A673 (cell line): ENCODE data around the gene PRR23E. TPM values are rescaled to one million over a fixed set of nuclear protein-coding genes. Genes with fewer than 3 reads are reported as not detected.

Experiments used
- BruUV-seq: library from RNA; stranded (reverse); fragments of 400-500 nt; replicated peaks from 2 replicates; lab custom pipeline; 2021; lab: Mats Ljungman, UMichigan
- CTCF ChIA-PET: fragments of 300-600 bp; sonication (Branson Sonifier 250); formaldehyde crosslinking; loops from one replicate; lab custom pipeline; 2022; ENCODE audit warnings: antibody characterized with exemption; lab: Charles Lee
- POLR2A ChIA-PET: fragments of 300-600 bp; sonication (Branson Sonifier 250); formaldehyde crosslinking; loops from one replicate; lab custom pipeline; 2022; ENCODE audit warnings: antibody characterized with exemption; ENCODE audit not compliant: low non-redundant PET; lab: Charles Lee
- DNase-seq: peaks from one replicate; pipeline ENCODE4 v3.0.0-alpha.2; 2015; ENCODE audit warnings: low spot score
- H3K27ac ChIP-seq: fragments of 200-600 bp; sonication (generic); 2 replicates; pipeline ENCODE4 v1.5.1; 2016; ENCODE audit warnings: mixed run types, low read depth, mild to moderate bottlenecking, mixed read lengths, antibody characterized with exemption, low read length; ENCODE audit not compliant: poor library complexity, severe bottlenecking
- H3K27me3 ChIP-seq: fragments of 200-600 bp; sonication (generic); replicated peaks from 2 replicates; pipeline ENCODE4 v1.6.1; 2017; ENCODE audit warnings: mixed run types, low read depth, mild to moderate bottlenecking, mixed read lengths, antibody characterized with exemption, low read length; ENCODE audit not compliant: insufficient read depth, poor library complexity
- H3K36me3 ChIP-seq: fragments of 200-600 bp; sonication (generic); 2 replicates; pipeline ENCODE4 v1.6.1; 2016; ENCODE audit warnings: mixed run types, mild to moderate bottlenecking, mixed read lengths, antibody characterized with exemption, low read length; ENCODE audit not compliant: insufficient read depth, poor library complexity, severe bottlenecking
- H3K4me1 ChIP-seq: fragments of 200-600 bp; sonication (generic); 2 replicates; pipeline ENCODE4 v1.6.1; 2017; ENCODE audit warnings: mixed run types, mild to moderate bottlenecking, mixed read lengths, antibody characterized with exemption, low read length; ENCODE audit not compliant: insufficient read depth, poor library complexity, severe bottlenecking
- H3K4me3 ChIP-seq: fragments of 200-600 bp; sonication (generic); 2 replicates; pipeline ENCODE4 v1.5.1; 2016; ENCODE audit warnings: low read depth, mixed run types, mild to moderate bottlenecking, mixed read lengths, low read length; ENCODE audit not compliant: poor library complexity, severe bottlenecking
- H3K9me3 ChIP-seq: fragments of 200-600 bp; sonication (generic); 2 replicates; pipeline ENCODE4 v1.6.1; 2016; ENCODE audit warnings: mixed run types, low read depth, mild to moderate bottlenecking, mixed read lengths, antibody characterized with exemption, low read length; ENCODE audit not compliant: poor library complexity, severe bottlenecking
- CTCF ChIP-seq: fragments of 300-800, 200-600 bp; sonication (generic); conservative IDR thresholded peaks from 2 replicates; pipeline ENCODE4 v1.5.1; 2017; ENCODE audit warnings: low read depth, mild to moderate bottlenecking, antibody characterized with exemption, low read length, moderate library complexity, mixed read lengths
- EZH2 ChIP-seq: fragments of 200-600 bp; sonication (generic); IDR thresholded peaks from 2 replicates; pipeline ENCODE4 v1.6.1; 2017; ENCODE audit warnings: borderline replicate concordance, low read depth, mild to moderate bottlenecking, mixed read lengths, antibody characterized with exemption, low read length; ENCODE audit not compliant: poor library complexity, severe bottlenecking
- intact Hi-C: fragments of 100-400 bp; cut with micrococcal nuclease; formaldehyde crosslinking; loops from one replicate; pipeline ENCODE4 v1.10.0; 2022; ENCODE audit not compliant: unreplicated experiment
- total RNA-seq: library from RNA; stranded (reverse); gene quantifications from 2 replicates; pipeline ENCODE4 v1.2.3, GENCODE V29; 2021

The PRR23E gene
- total RNA-seq, 1 experiment from 2014 or later = not detected

- Histone ChIP-seq H3K4me3 (no peak overlapping the region), H3K4me1 (no peaks in the 10 kb centered on the region), H3K27me3 (peaks cover 51% of the 10 kb centered on the region), H3K36me3 (no peaks in the 10 kb centered on the region), H3K9me3 (no peaks in the 10 kb centered on the region), H3K27ac (no peak overlapping the region)
- intact Hi-C loops = no loop called here
- no peak for TF ChIP-seq CTCF
- no TSS peak for BruUV-seq
- POLR2A ChIA-PET = no interaction called here
- CTCF ChIA-PET = no interaction called here
- DNase-seq = no peak
Measured at GRCh38 chr3:127166501-127167065, 26.3 kb upstream of the PRR23E start.

GRCh38 chr3:127167315-127168043 is 25.5 kb upstream of the PRR23E start:
- CTCF ChIA-PET = no interaction called here

GRCh38 chr3:127168271-127168670 is 24.7 kb upstream of the PRR23E start:
- Histone ChIP-seq H3K4me1 (peaks cover 12% of the 10 kb centered on the region), H3K9me3 (no peaks in the 10 kb centered on the region), H3K4me3 (no peak overlapping the region), H3K27me3 (peaks cover 51% of the 10 kb centered on the region), H3K36me3 (no peaks in the 10 kb centered on the region), H3K27ac (no peak overlapping the region)
- TF ChIP-seq CTCF = no peak
- no peak for TF ChIP-seq EZH2
- CTCF ChIA-PET = no interaction called here
- BruUV-seq = no TSS peak
- DNase-seq = no peak
- intact Hi-C loops = no loop called here
- POLR2A ChIA-PET = no interaction called here

More at GRCh38 chr3:127167315-127168043, 25.5 kb upstream of the PRR23E start:
- intact Hi-C loops = no loop called here
- Histone ChIP-seq H3K4me1 (peaks cover 4% of the 10 kb centered on the region), H3K27ac (no peak overlapping the region), H3K4me3 (no peak overlapping the region), H3K36me3 (no peaks in the 10 kb centered on the region), H3K27me3 (peaks cover 51% of the 10 kb centered on the region), H3K9me3 (no peaks in the 10 kb centered on the region)
- TF ChIP-seq EZH2 = no peak
- TF ChIP-seq CTCF = no peak
- POLR2A ChIA-PET = no interaction called here
- DNase-seq = no peak
- BruUV-seq = no TSS peak
